ENCODE data around the gene HES7. TPM values are rescaled to one million over a fixed set of nuclear protein-coding genes. Genes with fewer than 3 reads are reported as not detected.

HES7 gene
- total RNA-seq, 1 experiment from 2014 or later, result 3.1 TPM

GRCh38 chr17:8158267-8159031, 34.5 kb upstream of the HES7 start:
- CTCF ChIA-PET, result interaction anchor here (0.5 to 2.2 kb wide), 19 partner anchors 9 to 301 kb away, joined by 3 to 13 read pairs (median 5); partner anchors contain the start of genes ALOXE3, AURKB, CYB5D1 and HES7
- peak overlapping the region; percentile 97 for H3K27ac Mint-ChIP-seq
- peaks cover 29% of the 10 kb centered on the region for H3K4me1 Mint-ChIP-seq
- peak; percentile 97 for DNase-seq (ENCODE audit: low spot score)
- peaks cover 3% of the 10 kb centered on the region; the same call in 1 of the 2 replicates for H3K27me3 Mint-ChIP-seq (ENCODE audit: low read depth)
- POLR2A ChIA-PET, result interaction anchor here (0.6 to 1.5 kb wide), 3 partner anchors 15 to 21 kb away, joined by 3 read pairs; partner anchors contain the start of gene TMEM107
- ATAC-seq, result peak; percentile 4
- H3K9me3 Mint-ChIP-seq, result no peaks in the 10 kb centered on the region
- H3K4me3 Mint-ChIP-seq, result peak overlapping the region; percentile 12; the same call in 1 of the 2 replicates
- TF ChIP-seq ZNF671 (CRISPR knock-in tag; IDR thresholded peaks at IDR 0.05), result no peak
- TF ChIP-seq CTCF (IDR thresholded peaks at IDR 0.05), result peak; percentile 89
- no peak for TF ChIP-seq EMX1 (CRISPR knock-in tag; IDR thresholded peaks at IDR 0.05)
- 0 out of 2 replicates have a peak, but pooled peaks have one; percentile 41 for TF ChIP-seq ERG (CRISPR knock-in tag; IDR thresholded peaks at IDR 0.05)
- H3K36me3 Mint-ChIP-seq, result peaks cover 8% of the 10 kb centered on the region

GRCh38 chr17:8156246-8156992, 32.5 kb upstream of the HES7 start:
- DNase-seq (ENCODE audit: low spot score) (peak; percentile 100), ATAC-seq (peak; percentile 67)
- Mint-ChIP-seq H3K4me1 (peaks cover 32% of the 10 kb centered on the region), H3K27ac (no peak overlapping the region), H3K9me3 (no peaks in the 10 kb centered on the region), H3K36me3 (peaks cover 5% of the 10 kb centered on the region), H3K4me3 (no peak overlapping the region), H3K27me3 (ENCODE audit: low read depth) (peaks cover 3% of the 10 kb centered on the region; the same call in 1 of the 2 replicates)
- ChIA-PET CTCF (interaction anchor here (0.8 to 2.7 kb wide), 13 partner anchors 12 to 440 kb away, joined by 3 to 14 read pairs (median 6); partner anchors contain the start of gene ALOXE3), POLR2A (interaction anchor here (0.6 to 2.5 kb wide), 14 partner anchors 13 to 469 kb away, joined by 3 to 22 read pairs (median 4); partner anchors contain the start of genes AURKB, BORCS6, CTC1 and HES7)
- TF ChIP-seq TEAD4 (CRISPR knock-in tag; IDR thresholded peaks at IDR 0.05), result no peak
- TF ChIP-seq FOXP1 (CRISPR knock-in tag; IDR thresholded peaks at IDR 0.05; ENCODE audit: borderline replicate concordance), result no peak
- no peak for TF ChIP-seq ZNF671 (CRISPR knock-in tag; IDR thresholded peaks at IDR 0.05)
- TF ChIP-seq SP1 (CRISPR knock-in tag; conservative IDR thresholded peaks at IDR 0.05), result peak; percentile 99
- 0 out of 2 replicates have a peak, but pooled peaks have one; percentile 34 for TF ChIP-seq ZNF263 (CRISPR knock-in tag; IDR thresholded peaks at IDR 0.05; ENCODE audit: low read depth)
- peak; percentile 70 for TF ChIP-seq USF2 (CRISPR knock-in tag; IDR thresholded peaks at IDR 0.05)
- TF ChIP-seq ZNF232 (CRISPR knock-in tag; IDR thresholded peaks at IDR 0.05), result 0 out of 2 replicates have a peak, but pooled peaks have one; percentile 50
- no peak for TF ChIP-seq ZNF423 (CRISPR knock-in tag; IDR thresholded peaks at IDR 0.05)
- TF ChIP-seq ARID4B (CRISPR knock-in tag; IDR thresholded peaks at IDR 0.05; ENCODE audit: borderline replicate concordance), result peak; percentile 32; the same call in 1 of the 2 replicates
- TF ChIP-seq ZBTB43 (CRISPR knock-in tag; IDR thresholded peaks at IDR 0.05), result no peak
- TF ChIP-seq JAZF1 (CRISPR knock-in tag; IDR thresholded peaks at IDR 0.05), result no peak
- TF ChIP-seq IRF1 (CRISPR knock-in tag; IDR thresholded peaks at IDR 0.05), result no peak
- TF ChIP-seq ZNF512 (CRISPR knock-in tag; IDR thresholded peaks at IDR 0.05; ENCODE audit: borderline replicate concordance), result no peak
- TF ChIP-seq MAX (CRISPR knock-in tag; IDR thresholded peaks at IDR 0.05), result peak; percentile 97
- no peak for TF ChIP-seq ETV6 (CRISPR knock-in tag; IDR thresholded peaks at IDR 0.05)
- no peak for TF ChIP-seq FOXJ3 (CRISPR knock-in tag; IDR thresholded peaks at IDR 0.05; ENCODE audit: borderline replicate concordance)
